ENCODE measurements around the gene UBE2O. TPM values are rescaled to one million over a fixed set of nuclear protein-coding genes. Genes with fewer than 3 reads are reported as not detected.
"Not testable (repeated sequence)": the region's sequence is repeated elsewhere in the genome, so short reads cannot be mapped to it uniquely, and the experiment has no call there.

UBE2O gene
- total RNA-seq, 8 experiments from 2014 or later = 17.3 to 41.9 (median 30.1) TPM

- ATAC-seq (replicated peaks in 6 of 8) = peak in 3 of 8 experiments; percentile 70 to 89 (median 88)
- Histone ChIP-seq H3K27ac (no peak overlapping the region), H3K4me3 (no peak overlapping the region), H3K4me1 (replicated peaks in 1 of 2) (peaks cover 16 to 28% of the 10 kb centered on the region in 2 donors)
- 0 to 100% (median 70%) methylated on average over 2 to 11 of the region's 11 CpGs; no CpG with 5 or more reads in 1 of the 10 experiments for WGBS, 10 experiments
- in situ Hi-C loops (cut with MboI; ENCODE audit: low pct_unique_long_range_greater_than_20kb in 2 of 9, low sequenced_read_pairs in 9 of 9, unreplicated experiment in 9 of 9) = no loop called here
Observed at GRCh38 chr17:76370261-76370993, 82.5 kb downstream of the UBE2O start.

- Histone ChIP-seq H3K4me1 (replicated peaks in 1 of 2) (peaks cover 16 to 29% of the 10 kb centered on the region in 2 donors), H3K4me3 (no peak overlapping the region), H3K27ac (no peak overlapping the region)
- WGBS, 10 experiments = 58 to 76% (median 58%) methylated on average over 4 of the region's 7 CpGs; no CpG with 5 or more reads in 7 of the 10 experiments
- peak in 5 of 8 experiments; percentile 25 to 47 (median 33) for ATAC-seq (replicated peaks in 6 of 8)
- in situ Hi-C loops (cut with MboI; ENCODE audit: low pct_unique_long_range_greater_than_20kb in 2 of 9, low sequenced_read_pairs in 9 of 9, unreplicated experiment in 9 of 9) = no loop called here
Observed at GRCh38 chr17:76369804-76370203, 83.1 kb downstream of the UBE2O start.

GRCh38 chr17:76369379-76369778 lies 83.6 kb downstream of the UBE2O start:
- 56 to 90% (median 84%) methylated on average over 1 to 4 of the region's 10 CpGs; no CpG with 5 or more reads in 4 of the 10 experiments for WGBS, 10 experiments
- peak in 1 of 8 experiments; percentile 5 for ATAC-seq (replicated peaks in 6 of 8)
- Histone ChIP-seq H3K4me3 (no peak overlapping the region), H3K27ac (no peak overlapping the region), H3K4me1 (replicated peaks in 1 of 2) (peaks cover 16 to 28% of the 10 kb centered on the region in 2 donors)
- in situ Hi-C loops (cut with MboI; ENCODE audit: low pct_unique_long_range_greater_than_20kb in 2 of 9, low sequenced_read_pairs in 9 of 9, unreplicated experiment in 9 of 9) = no loop called here

GRCh38 chr17:76368545-76368944 lies 84.4 kb downstream of the UBE2O start:
- Histone ChIP-seq H3K4me3 (no peak overlapping the region), H3K4me1 (replicated peaks in 1 of 2) (peaks cover 9 to 19% of the 10 kb centered on the region in 2 donors), H3K27ac (no peak overlapping the region)
- in situ Hi-C loops (cut with MboI; ENCODE audit: low pct_unique_long_range_greater_than_20kb in 2 of 9, low sequenced_read_pairs in 9 of 9, unreplicated experiment in 9 of 9) = no loop called here
- 0 to 77% (median 47%) methylated on average over 2 to 6 of the region's 11 CpGs; no CpG with 5 or more reads in 7 of the 10 experiments for WGBS, 10 experiments
- ATAC-seq (replicated peaks in 6 of 8) = peak in 1 of 8 experiments; percentile 76

GRCh38 chr17:76367642-76368041 lies 85.3 kb downstream of the UBE2O start:
- H3K4me3 ChIP-seq = no peak overlapping the region
- H3K27ac ChIP-seq = no peak overlapping the region
- 0 to 92% (median 83%) methylated on average over 1 to 2 of the region's 6 CpGs; no CpG with 5 or more reads in 7 of the 10 experiments for WGBS, 10 experiments
- in situ Hi-C loops (cut with MboI; ENCODE audit: low pct_unique_long_range_greater_than_20kb in 2 of 9, low sequenced_read_pairs in 9 of 9, unreplicated experiment in 9 of 9) = no loop called here
- peaks cover 9 to 19% of the 10 kb centered on the region in 2 donors for H3K4me1 ChIP-seq (replicated peaks in 1 of 2)
- no peak for ATAC-seq (replicated peaks in 6 of 8)

- no peak for ATAC-seq (replicated peaks in 6 of 8)
- H3K4me3 ChIP-seq = no peak overlapping the region
- H3K4me1 ChIP-seq (replicated peaks in 1 of 2) = peaks cover 15 to 19% of the 10 kb centered on the region in 2 donors
- no peak overlapping the region for H3K27ac ChIP-seq
- in situ Hi-C loops (cut with MboI; ENCODE audit: low pct_unique_long_range_greater_than_20kb in 2 of 9, low sequenced_read_pairs in 9 of 9, unreplicated experiment in 9 of 9) = no loop called here
- 93 to 100% methylated on average over 1 to 3 of the region's 3 CpGs; no CpG with 5 or more reads in 8 of the 10 experiments for WGBS, 10 experiments
Observed at GRCh38 chr17:76366247-76366646, 86.7 kb downstream of the UBE2O start.

- peak in 3 of 8 experiments; percentile 5 to 23 (median 14) for ATAC-seq (replicated peaks in 6 of 8)
- in situ Hi-C loops (cut with MboI; ENCODE audit: low pct_unique_long_range_greater_than_20kb in 2 of 9, low sequenced_read_pairs in 9 of 9, unreplicated experiment in 9 of 9) = no loop called here
- 20 to 92% (median 58%) methylated on average over 1 to 11 of the region's 12 CpGs for WGBS, 10 experiments
Observed at GRCh38 chr17:76365256-76365903, 87.6 kb downstream of the UBE2O start.

GRCh38 chr17:76363107-76363842 lies 89.7 kb downstream of the UBE2O start:
- Histone ChIP-seq H3K27ac (no peak overlapping the region), H3K4me3 (no peak overlapping the region), H3K4me1 (replicated peaks in 1 of 2) (peaks cover 5 to 6% of the 10 kb centered on the region in 2 donors)
- in situ Hi-C loops (cut with MboI; ENCODE audit: low pct_unique_long_range_greater_than_20kb in 2 of 9, low sequenced_read_pairs in 9 of 9, unreplicated experiment in 9 of 9) = no loop called here
- WGBS, 10 experiments = 0 to 100% (median 80%) methylated on average over 1 to 10 of the region's 11 CpGs
- peak in 3 of 8 experiments; percentile 78 to 90 (median 86) for ATAC-seq (replicated peaks in 6 of 8)

More at GRCh38 chr17:76365256-76365903, 87.6 kb downstream of the UBE2O start:
- no peak overlapping the region for H3K4me3 ChIP-seq
- H3K27ac ChIP-seq = no peak overlapping the region
- peaks cover 15 to 19% of the 10 kb centered on the region in 2 donors for H3K4me1 ChIP-seq (replicated peaks in 1 of 2)

- ATAC-seq (replicated peaks in 6 of 8) = peak in 1 of 8 experiments; percentile 41
- 20 to 100% (median 74%) methylated on average over 1 to 2 of the region's 2 CpGs; no CpG with 5 or more reads in 1 of the 10 experiments for WGBS, 10 experiments
- H3K4me3 ChIP-seq = no peak overlapping the region
- in situ Hi-C loops (cut with MboI; ENCODE audit: low pct_unique_long_range_greater_than_20kb in 2 of 9, low sequenced_read_pairs in 9 of 9, unreplicated experiment in 9 of 9) = no loop called here
- no peak overlapping the region for H3K27ac ChIP-seq
- H3K4me1 ChIP-seq (replicated peaks in 1 of 2) = peaks cover 2 to 6% of the 10 kb centered on the region in 2 donors
Observed at GRCh38 chr17:76360461-76360860, 92.5 kb downstream of the UBE2O start.

- 40 to 100% (median 87%) methylated on average over 1 to 5 of the region's 6 CpGs; no CpG with 5 or more reads in 3 of the 10 experiments for WGBS, 10 experiments
- H3K4me3 ChIP-seq; H3K27ac ChIP-seq; in situ Hi-C loops (cut with MboI; ENCODE audit: low pct_unique_long_range_greater_than_20kb in 2 of 9, low sequenced_read_pairs in 9 of 9, unreplicated experiment in 9 of 9); H3K4me1 ChIP-seq (replicated peaks in 1 of 2); ATAC-seq (replicated peaks in 6 of 8): not testable (repeated sequence)
Observed at GRCh38 chr17:76359776-76360175, 93.2 kb downstream of the UBE2O start.

GRCh38 chr17:76359375-76359774 lies 93.6 kb downstream of the UBE2O start:
- Histone ChIP-seq H3K4me1 (replicated peaks in 1 of 2) (peaks cover 5 to 6% of the 10 kb centered on the region in 2 donors), H3K27ac (no peak overlapping the region), H3K4me3 (no peak overlapping the region)
- no peak for ATAC-seq (replicated peaks in 6 of 8)
- in situ Hi-C loops (cut with MboI; ENCODE audit: low pct_unique_long_range_greater_than_20kb in 2 of 9, low sequenced_read_pairs in 9 of 9, unreplicated experiment in 9 of 9) = no loop called here
- 67 to 97% (median 86%) methylated on average over 3 to 6 of the region's 6 CpGs; no CpG with 5 or more reads in 1 of the 10 experiments for WGBS, 10 experiments

- in situ Hi-C loops (cut with MboI; ENCODE audit: low pct_unique_long_range_greater_than_20kb in 2 of 9, low sequenced_read_pairs in 9 of 9, unreplicated experiment in 9 of 9) = no loop called here
Observed at GRCh38 chr17:76357597-76358158, 95.3 kb downstream of the UBE2O start.

More at GRCh38 chr17:76357597-76358158, 95.3 kb downstream of the UBE2O start:
- no peak for ATAC-seq (replicated peaks in 6 of 8)
- Histone ChIP-seq H3K4me3 (no peak overlapping the region), H3K4me1 (replicated peaks in 1 of 2) (peaks cover 5 to 7% of the 10 kb centered on the region in 2 donors), H3K27ac (no peak overlapping the region)
- 78 to 100% (median 94%) methylated on average over 2 to 5 of the region's 6 CpGs; no CpG with 5 or more reads in 7 of the 10 experiments for WGBS, 10 experiments

Data from motor neuron (in vitro differentiated cells).